OCI-LY7 (cell line): ENCODE measurements around the gene SECTM1. TPM values are rescaled to one million over a fixed set of nuclear protein-coding genes. Genes with fewer than 3 reads are reported as not detected.
A peak's percentile ranks its signal among the peaks of the same experiment; 100 is the strongest.

Source experiments
- BruUV-seq: library from RNA; stranded (reverse); fragments of 400-500 nt; replicated peaks from 2 replicates; lab custom pipeline; 2021; lab: Mats Ljungman, UMichigan
- CTCF ChIA-PET: fragments of 300-600 bp; sonication (Branson Sonifier 250); formaldehyde crosslinking; loops from one replicate; lab custom pipeline; 2022; ENCODE audit warnings: antibody characterized with exemption; ENCODE audit not compliant: unreplicated experiment; lab: Charles Lee
- POLR2A ChIA-PET: fragments of 300-600 bp; sonication (Branson Sonifier 250); formaldehyde crosslinking; loops from one replicate; lab custom pipeline; 2022; ENCODE audit warnings: antibody characterized with exemption; lab: Charles Lee
- DNase-seq: peaks from one replicate; pipeline ENCODE4 v3.0.0-alpha.2; 2015; ENCODE audit warnings: low spot score
- H2AFZ ChIP-seq: fragments of 200-600 bp; sonication (generic), shearing (Covaris generic); 2 replicates; pipeline ENCODE4 v1.6.1; 2014; ENCODE audit warnings: mild to moderate bottlenecking, antibody characterized with exemption, low read length, moderate library complexity
- H3K27ac ChIP-seq: fragments of 200-600 bp; sonication (generic); 2 replicates; pipeline ENCODE4 v1.5.1; 2014; ENCODE audit warnings: mixed run types, low read depth, mild to moderate bottlenecking, moderate library complexity, low read length, inconsistent platforms; ENCODE audit not compliant: poor library complexity, severe bottlenecking
- H3K36me3 ChIP-seq: fragments of 200-600 bp; sonication (generic); 2 replicates; pipeline ENCODE4 v1.6.1; 2014; ENCODE audit warnings: mild to moderate bottlenecking, antibody characterized with exemption, low read length, moderate library complexity, mixed read lengths; ENCODE audit not compliant: insufficient read depth
- H3K4me1 ChIP-seq: fragments of 200-600 bp; sonication (generic); 2 replicates; pipeline ENCODE4 v1.5.1; 2014; ENCODE audit warnings: mild to moderate bottlenecking, low read length; ENCODE audit not compliant: insufficient read depth, poor library complexity, severe bottlenecking
- H3K4me2 ChIP-seq: fragments of 200-600 bp; sonication (generic); 2 replicates; pipeline ENCODE4 v1.6.1; 2014; ENCODE audit warnings: mild to moderate bottlenecking, low read length
- H3K4me3 ChIP-seq: fragments of 200-600 bp; sonication (generic); 2 replicates; pipeline ENCODE4 v1.5.1; 2014; ENCODE audit warnings: mild to moderate bottlenecking, low read depth, low read length; ENCODE audit not compliant: poor library complexity, severe bottlenecking
- H3K79me2 ChIP-seq: fragments of 200-600 bp; sonication (generic); 2 replicates; pipeline ENCODE4 v1.6.1; 2016; ENCODE audit warnings: low read depth, mild to moderate bottlenecking, low read length, moderate library complexity, mixed read lengths; ENCODE audit not compliant: insufficient read depth
- H3K9me2 ChIP-seq: fragments of 200-600 bp; sonication (generic); 2 replicates; pipeline ENCODE4 v1.6.1; 2016; ENCODE audit warnings: mild to moderate bottlenecking, low read length, mixed read lengths; ENCODE audit not compliant: insufficient read depth
- H3K9me3 ChIP-seq: fragments of 200-600 bp; sonication (generic); 2 replicates; pipeline ENCODE4 v1.6.1; 2014; ENCODE audit warnings: mild to moderate bottlenecking, mixed run types, low read length, mixed read lengths
- H4K20me1 ChIP-seq: fragments of 200-600 bp; sonication (generic); 2 replicates; pipeline ENCODE4 v1.6.1; 2014; ENCODE audit warnings: mild to moderate bottlenecking, antibody characterized with exemption, low read length, moderate library complexity, mixed read lengths; ENCODE audit not compliant: insufficient read depth
- CTCF ChIP-seq: fragments of 200-600 bp; sonication (generic); conservative IDR thresholded peaks from 2 replicates; pipeline ENCODE4 v1.5.1; 2014; ENCODE audit warnings: mild to moderate bottlenecking, antibody characterized with exemption, low read length, moderate library complexity, mixed read lengths
- EZH2phosphoT487 ChIP-seq: fragments of 200-600 bp; sonication (generic); IDR thresholded peaks from 2 replicates; pipeline ENCODE4 v1.6.1; 2018; ENCODE audit warnings: low read depth, borderline replicate concordance, mild to moderate bottlenecking, mixed run types, antibody characterized with exemption, low read length, moderate library complexity, mixed read lengths
- intact Hi-C: fragments of 100-400 bp; cut with micrococcal nuclease; formaldehyde crosslinking; loops from one replicate; pipeline ENCODE4 v1.10.0; 2022; ENCODE audit not compliant: unreplicated experiment
- total RNA-seq, 2 experiments: library from RNA; depleted of rRNA in 1 of 2; stranded (reverse); fragments of >200 nt in 1 of 2; shearing (Covaris generic) in 1 of 2; gene quantifications; 2 replicates each; pipeline ENCODE4 v1.2.3, GENCODE V29; 2014 to 2022

SECTM1 gene
- total RNA-seq, 2 experiments from 2014 or later, result not detected

- BruUV-seq, result no TSS peak
- intact Hi-C loops, result loop anchor here (1.0 to 5.0 kb wide), 8 partner anchors 50 to 520 kb away; partner anchors contain the start of genes HEXD and OGFOD3
- ChIA-PET POLR2A (interaction anchor here (0.5 to 3.7 kb wide), 11 partner anchors 10 to 153 kb away, joined by 3 to 22 read pairs (median 6); partner anchors contain the start of genes CYBC1, HEXD and OGFOD3), CTCF (interaction anchor here (0.6 to 2.0 kb wide), 7 partner anchors 15 to 141 kb away, joined by 3 to 11 read pairs (median 4); no protein-coding TSS in a partner anchor)
- TF ChIP-seq CTCF, result peak; percentile 100
- TF ChIP-seq EZH2phosphoT487, result no peak
- H3K9me2 ChIP-seq, result no peaks in the 10 kb centered on the region
- no peaks in the 10 kb centered on the region for H3K9me3 ChIP-seq
- peak overlapping the region; percentile 78 for H3K4me2 ChIP-seq
- peak; percentile 98 for DNase-seq
- H3K79me2 ChIP-seq, result no peaks in the 10 kb centered on the region
- H3K27ac ChIP-seq, result peak overlapping the region; percentile 97
- H4K20me1 ChIP-seq, result no peaks in the 10 kb centered on the region
- H2AFZ ChIP-seq, result peak overlapping the region; percentile 65
- peaks cover 67% of the 10 kb centered on the region for H3K4me1 ChIP-seq
- H3K36me3 ChIP-seq, result no peaks in the 10 kb centered on the region
- H3K4me3 ChIP-seq, result peak overlapping the region; percentile 55
These were observed 18.3 kb upstream of the SECTM1 start for GRCh38 chr17:82351713-82352488.

DNA sequence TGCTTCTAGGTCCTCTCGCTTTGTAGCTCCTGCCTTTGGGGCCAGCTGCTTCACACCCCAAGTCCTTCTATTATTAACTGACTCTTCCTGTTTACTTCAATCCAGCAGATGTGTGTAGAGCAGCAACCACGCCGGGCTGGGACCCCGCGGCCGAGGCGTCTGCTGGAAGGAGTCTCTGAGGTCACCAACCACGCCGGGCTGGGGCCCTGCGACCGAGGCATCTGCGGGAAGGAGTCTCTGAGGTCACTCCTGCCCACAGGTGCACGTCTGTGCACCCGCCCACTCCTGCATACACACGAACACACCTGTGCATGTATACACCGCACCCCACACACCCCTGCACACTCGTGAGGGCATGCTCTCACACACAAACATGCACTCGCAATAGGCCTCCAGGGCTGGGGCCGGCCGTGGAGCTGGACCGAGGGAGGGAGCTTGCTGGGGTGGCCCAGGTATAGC is 17.7 kb upstream of the SECTM1 start:
- no peaks in the 10 kb centered on the region for H3K9me2 ChIP-seq
- no peaks in the 10 kb centered on the region for H4K20me1 ChIP-seq
- no TSS peak for BruUV-seq
- H3K9me3 ChIP-seq, result no peaks in the 10 kb centered on the region
- H3K4me2 ChIP-seq, result peak overlapping the region; percentile 78
- no peaks in the 10 kb centered on the region for H3K79me2 ChIP-seq
- peaks cover 67% of the 10 kb centered on the region for H3K4me1 ChIP-seq
- H3K27ac ChIP-seq, result peak overlapping the region; percentile 97
- CTCF ChIA-PET, result interaction anchor here (0.6 to 2.0 kb wide), 9 partner anchors 15 to 203 kb away, joined by 3 to 11 read pairs (median 4); no protein-coding TSS in a partner anchor
- peak overlapping the region; percentile 55 for H3K4me3 ChIP-seq
- DNase-seq, result peak; percentile 98
- intact Hi-C loops, result loop anchor here (1.0 to 5.0 kb wide), 7 partner anchors 51 to 521 kb away; partner anchors contain the start of genes HEXD and OGFOD3
- TF ChIP-seq EZH2phosphoT487 (no peak), CTCF (no peak)
- peak overlapping the region; percentile 65 for H2AFZ ChIP-seq
- H3K36me3 ChIP-seq, result no peaks in the 10 kb centered on the region
- POLR2A ChIA-PET, result interaction anchor here (0.5 to 3.7 kb wide), 11 partner anchors 10 to 154 kb away, joined by 3 to 22 read pairs (median 5); partner anchors contain the start of genes CYBC1, HEXD and OGFOD3
